Breast epithelium (tissue), 4 donors: ENCODE measurements around the gene CRIP3. TPM values are rescaled to one million over a fixed set of nuclear protein-coding genes. Genes with fewer than 3 reads are reported as not detected.

Experiments
- DNase-seq, 2 donors: peaks; one replicate each; pipeline ENCODE4 v3.0.0-alpha.2; 2019; ENCODE audit warnings: low spot score in 2 of 2
- H3K27ac ChIP-seq, 2 donors: fragments of 200-600 bp; sonication (generic) in 1 of 2; one replicate each; pipeline ENCODE4 v1.5.1; 2016 to 2019; ENCODE audit warnings: mild to moderate bottlenecking in 1 of 2
- H3K27me3 ChIP-seq, 2 donors: fragments of 200-600 bp; sonication (generic) in 1 of 2; one replicate each; pipeline versions ENCODE4 v1.5.1 to v1.6.0; 2017 to 2019; ENCODE audit warnings: control low read depth in 1 of 2, mild to moderate bottlenecking in 1 of 2
- H3K36me3 ChIP-seq: fragments of 200-600 bp; one replicate; pipeline ENCODE4 v1.5.1; 2019
- H3K4me1 ChIP-seq, 2 donors: fragments of 200-600 bp; sonication (generic); one replicate each; pipeline ENCODE4 v1.5.1; 2016 to 2019; ENCODE audit warnings: control low read depth in 1 of 2
- H3K4me3 ChIP-seq, 3 donors: fragments of 200-600 bp; sonication (generic); 1 replicate in 2 of 3; 2 replicates in 1 of 3; pipeline ENCODE4 v1.5.1; 2016 to 2019; ENCODE audit warnings: mild to moderate bottlenecking in 3 of 3, moderate library complexity in 2 of 3
- H3K9me3 ChIP-seq, 2 donors: fragments of 200-600 bp; sonication (generic) in 1 of 2; one replicate each; pipeline ENCODE4 v1.5.1; 2016 to 2019; ENCODE audit warnings: control low read depth in 1 of 2
- CTCF ChIP-seq, 3 donors: fragments of 450-650 bp; IDR thresholded peaks; one replicate each; pipeline ENCODE4 v1.5.1; 2016 to 2017; ENCODE audit warnings: antibody characterized with exemption in 3 of 3, mild to moderate bottlenecking in 3 of 3, moderate library complexity in 3 of 3
- POLR2A ChIP-seq: fragments of 450-650 bp; IDR thresholded peaks from one replicate; pipeline ENCODE4 v1.6.1; 2016; ENCODE audit warnings: antibody characterized with exemption, mild to moderate bottlenecking, moderate library complexity
- POLR2AphosphoS5 ChIP-seq, 3 donors: sonication (generic); formaldehyde crosslinking; IDR thresholded peaks; one replicate each; pipeline ENCODE4 v1.6.1; 2017; ENCODE audit warnings: antibody characterized with exemption in 3 of 3
- intact Hi-C: fragments of 100-400 bp; cut with DNase I; formaldehyde crosslinking; loops from one replicate; pipeline ENCODE4 v1.15.1; 2023; ENCODE audit warnings: low total_unique reads
- total RNA-seq, 3 donors: library from RNA; depleted of rRNA; stranded (reverse); fragments of >200 nt; gene quantifications; one replicate each; pipeline ENCODE4 v1.1.0, GENCODE V29; 2016

Gene CRIP3
- total RNA-seq, 3 donors from 2014 or later: 1.6 to 2.1 (median 1.9) TPM

- Histone ChIP-seq H3K4me3 (no peak overlapping the region), H3K27me3 (no peaks in the 10 kb centered on the region), H3K9me3 (no peaks in the 10 kb centered on the region), H3K27ac (no peak overlapping the region), H3K36me3 (no peaks in the 10 kb centered on the region), H3K4me1 (no peaks in the 10 kb centered on the region)
- TF ChIP-seq CTCF (IDR thresholded peaks at IDR 0.05) (no peak), POLR2AphosphoS5 (IDR thresholded peaks at IDR 0.05) (no peak), POLR2A (no peak)
- intact Hi-C loops: no loop called here
- DNase-seq: no peak
Observed at GRCh38 chr6:43313813-43314212, 5.2 kb upstream of the CRIP3 start.

- no peaks in the 10 kb centered on the region for H3K4me1 ChIP-seq
- H3K9me3 ChIP-seq: no peaks in the 10 kb centered on the region
- intact Hi-C loops: no loop called here
- DNase-seq: no peak
- no peak overlapping the region for H3K27ac ChIP-seq
- no peak for TF ChIP-seq POLR2AphosphoS5 (IDR thresholded peaks at IDR 0.05)
- TF ChIP-seq POLR2A: no peak
- no peak for TF ChIP-seq CTCF (IDR thresholded peaks at IDR 0.05)
- no peaks in the 10 kb centered on the region for H3K36me3 ChIP-seq
- no peaks in the 10 kb centered on the region for H3K27me3 ChIP-seq
- no peak overlapping the region for H3K4me3 ChIP-seq
Observed at GRCh38 chr6:43311666-43312065, 3.0 kb upstream of the CRIP3 start.

GRCh38 chr6:43310624-43311023 is 2.0 kb upstream of the CRIP3 start:
- no peak overlapping the region for H3K4me3 ChIP-seq
- no peaks in the 10 kb centered on the region for H3K27me3 ChIP-seq
- H3K9me3 ChIP-seq: no peaks in the 10 kb centered on the region
- TF ChIP-seq POLR2AphosphoS5 (IDR thresholded peaks at IDR 0.05): no peak
- TF ChIP-seq POLR2A: no peak
- no peak for TF ChIP-seq CTCF (IDR thresholded peaks at IDR 0.05)
- intact Hi-C loops: no loop called here
- DNase-seq: no peak
- H3K4me1 ChIP-seq: no peaks in the 10 kb centered on the region
- H3K36me3 ChIP-seq: no peaks in the 10 kb centered on the region
- H3K27ac ChIP-seq: no peak overlapping the region

- no peak overlapping the region for H3K27ac ChIP-seq
- no peaks in the 10 kb centered on the region for H3K27me3 ChIP-seq
- no peaks in the 10 kb centered on the region for H3K4me1 ChIP-seq
- no peak for TF ChIP-seq CTCF (IDR thresholded peaks at IDR 0.05)
- no peak for TF ChIP-seq POLR2A
- TF ChIP-seq POLR2AphosphoS5 (IDR thresholded peaks at IDR 0.05): no peak
- no peak overlapping the region for H3K4me3 ChIP-seq
- intact Hi-C loops: no loop called here
- DNase-seq: no peak
- no peaks in the 10 kb centered on the region for H3K36me3 ChIP-seq
- H3K9me3 ChIP-seq: no peaks in the 10 kb centered on the region
Observed at GRCh38 chr6:43310134-43310533, 1.5 kb upstream of the CRIP3 start.

- Histone ChIP-seq H3K9me3 (no peaks in the 10 kb centered on the region), H3K4me3 (peak overlapping the region; percentile 25 to 67 (median 38)), H3K36me3 (no peaks in the 10 kb centered on the region), H3K4me1 (no peaks in the 10 kb centered on the region), H3K27ac (no peak overlapping the region), H3K27me3 (no peaks in the 10 kb centered on the region)
- DNase-seq: no peak
- no peak for TF ChIP-seq POLR2AphosphoS5 (IDR thresholded peaks at IDR 0.05)
- intact Hi-C loops: no loop called here
Observed at GRCh38 chr6:43308990-43309477, 408 bp upstream of the CRIP3 start.
